SU-DHL-6 (cell line): ENCODE measurements around the gene PALMD.

Experiments used
- H2AFZ ChIP-seq: fragments of 200-600 bp; sonication (generic); 2 replicates; pipeline ENCODE4 v1.6.1; 2014; ENCODE audit warnings: low read depth, mild to moderate bottlenecking, moderate library complexity, mixed read lengths, antibody characterized with exemption, low read length; ENCODE audit not compliant: severe bottlenecking
- H3F3A ChIP-seq: fragments of 200-600 bp; shearing (Covaris generic); 2 replicates; pipeline ENCODE4 v1.6.0; 2016; ENCODE audit warnings: antibody characterized with exemption, mild to moderate bottlenecking; ENCODE audit not compliant: insufficient read depth
- H3K27ac ChIP-seq: fragments of 200-600 bp; sonication (generic); 2 replicates; pipeline ENCODE4 v1.5.1; 2016; ENCODE audit warnings: low read depth, mild to moderate bottlenecking, low read length, moderate library complexity, mixed read lengths
- H3K27me3 ChIP-seq: fragments of 200-600 bp; sonication (generic), shearing (Covaris generic); 2 replicates; pipeline ENCODE4 v1.6.0; 2014; ENCODE audit warnings: mild to moderate bottlenecking, low read length
- H3K36me3 ChIP-seq: fragments of 200-600 bp; sonication (generic); 2 replicates; pipeline ENCODE4 v1.6.1; 2014; ENCODE audit warnings: mild to moderate bottlenecking, low read length, mixed read lengths
- H3K4me2 ChIP-seq: fragments of 300-600, 200-600 bp; shearing (Covaris generic), sonication (generic); 2 replicates; pipeline ENCODE4 v1.6.0; 2014; ENCODE audit warnings: low read length, low read depth, mild to moderate bottlenecking; ENCODE audit not compliant: poor library complexity, severe bottlenecking
- H3K4me3 ChIP-seq: fragments of 200-600 bp; sonication (generic); 2 replicates; pipeline ENCODE4 v1.5.1; 2014; ENCODE audit warnings: antibody characterized with exemption, low read length, mild to moderate bottlenecking, mixed read lengths; ENCODE audit not compliant: insufficient read depth, poor library complexity, severe bottlenecking
- H3K79me2 ChIP-seq: fragments of 200-600 bp; sonication (generic); 2 replicates; pipeline ENCODE4 v1.6.1; 2014; ENCODE audit warnings: mild to moderate bottlenecking, low read length, moderate library complexity; ENCODE audit not compliant: insufficient read depth
- H3K9ac ChIP-seq: fragments of 200-600 bp; sonication (generic); 2 replicates; pipeline ENCODE4 v1.7.0; 2014; ENCODE audit warnings: mild to moderate bottlenecking, low read length
- H3K9me2 ChIP-seq: fragments of 200-600 bp; sonication (generic); replicated peaks from 2 replicates; pipeline ENCODE4 v1.6.1; 2014; ENCODE audit warnings: low read length; ENCODE audit not compliant: insufficient read depth
- H3K9me3 ChIP-seq: fragments of 200-600 bp; sonication (generic); 2 replicates; pipeline ENCODE4 v1.6.1; 2014; ENCODE audit warnings: low read length, mixed read lengths; ENCODE audit not compliant: insufficient read depth
- H4K20me1 ChIP-seq: fragments of 200-600 bp; sonication (generic); 2 replicates; pipeline ENCODE4 v1.6.1; 2014; ENCODE audit warnings: low read depth, mild to moderate bottlenecking, antibody characterized with exemption, low read length, moderate library complexity, mixed read lengths
- CTCF ChIP-seq: fragments of 200-600 bp; sonication (generic); IDR thresholded peaks from one replicate; pipeline ENCODE4 v1.5.1; 2017; ENCODE audit warnings: antibody characterized with exemption, mild to moderate bottlenecking, low read length, moderate library complexity; ENCODE audit not compliant: insufficient read depth, poor library complexity, severe bottlenecking
- EZH2phosphoT487 ChIP-seq: fragments of 200-600 bp; sonication (generic), shearing (Covaris generic); conservative IDR thresholded peaks from 2 replicates; pipeline ENCODE4 v1.6.1; 2018; ENCODE audit warnings: mild to moderate bottlenecking, antibody characterized with exemption, low read length, moderate library complexity, mixed read lengths

Gene PALMD

GRCh38 chr1:99602404-99602969 is 43.4 kb upstream of the PALMD start:
- Histone ChIP-seq H3K9me2 (no peaks in the 10 kb centered on the region), H2AFZ (no peak overlapping the region), H3K27ac (no peak overlapping the region), H4K20me1 (no peaks in the 10 kb centered on the region), H3K4me3 (no peak overlapping the region), H3K79me2 (no peaks in the 10 kb centered on the region), H3K4me2 (no peak overlapping the region), H3F3A (no peaks in the 10 kb centered on the region), H3K27me3 (no peaks in the 10 kb centered on the region), H3K9me3 (no peaks in the 10 kb centered on the region), H3K36me3 (no peaks in the 10 kb centered on the region), H3K9ac (no peak overlapping the region)
- TF ChIP-seq EZH2phosphoT487, result no peak
- no peak for TF ChIP-seq CTCF

- H3K27me3 ChIP-seq, result no peaks in the 10 kb centered on the region
- H3K4me2 ChIP-seq, result no peak overlapping the region
- H2AFZ ChIP-seq, result no peak overlapping the region
- no peak overlapping the region for H3K4me3 ChIP-seq
- H3F3A ChIP-seq, result no peaks in the 10 kb centered on the region
- no peaks in the 10 kb centered on the region for H4K20me1 ChIP-seq
- no peaks in the 10 kb centered on the region for H3K9me3 ChIP-seq
- H3K79me2 ChIP-seq, result no peaks in the 10 kb centered on the region
- no peak for TF ChIP-seq EZH2phosphoT487
- no peak for TF ChIP-seq CTCF
- no peaks in the 10 kb centered on the region for H3K9me2 ChIP-seq
- H3K36me3 ChIP-seq, result no peaks in the 10 kb centered on the region
- no peak overlapping the region for H3K27ac ChIP-seq
- no peak overlapping the region for H3K9ac ChIP-seq
These were observed 42.0 kb upstream of the PALMD start for GRCh38 chr1:99603699-99604560.

GRCh38 chr1:99606306-99606705 is 39.6 kb upstream of the PALMD start:
- H3K36me3 ChIP-seq, result no peaks in the 10 kb centered on the region
- H3K4me3 ChIP-seq, result no peak overlapping the region
- no peaks in the 10 kb centered on the region for H4K20me1 ChIP-seq
- H3K9me2 ChIP-seq, result no peaks in the 10 kb centered on the region
- no peak overlapping the region for H3K27ac ChIP-seq
- H3K9ac ChIP-seq, result no peak overlapping the region
- no peak overlapping the region for H3K4me2 ChIP-seq
- no peaks in the 10 kb centered on the region for H3K9me3 ChIP-seq
- no peaks in the 10 kb centered on the region for H3K27me3 ChIP-seq
- no peaks in the 10 kb centered on the region for H3F3A ChIP-seq
- H3K79me2 ChIP-seq, result no peaks in the 10 kb centered on the region
- TF ChIP-seq CTCF (no peak), EZH2phosphoT487 (no peak)
- H2AFZ ChIP-seq, result no peak overlapping the region
